HEK293 (cell line): ENCODE measurements around the gene BOD1.

Experiments used
- CTCF ChIA-PET: fragments of 350-600 bp; formaldehyde crosslinking; extraction: SDS; loops from one replicate; lab custom pipeline; 2021; ENCODE audit warnings: antibody characterized with exemption; lab: Yijun Ruan, JAX
- POLR2A ChIA-PET: fragments of 300-600 bp; formaldehyde crosslinking; extraction: SDS; loops from one replicate; lab custom pipeline; 2020; ENCODE audit warnings: antibody characterized with exemption, inconsistent platforms; lab: Yijun Ruan, JAX
- H3K27ac ChIP-seq: fragments of 200-500 bp; sonication (Bioruptor generic); 2 replicates; pipeline ENCODE4 v1.5.1; 2014; ENCODE audit warnings: low read depth, low read length, control low read depth, inconsistent platforms; ENCODE audit errors: extremely low read depth
- H3K36me3 ChIP-seq, 2 experiments: fragments of 200-500 bp in 1 of 2; sonication (Bioruptor generic) in 1 of 2; 1 replicate in 1 of 2; 2 replicates in 1 of 2; pipeline ENCODE4 v1.5.1; 2014 to 2017; ENCODE audit warnings: inconsistent platforms in 2 of 2, low read length in 2 of 2; ENCODE audit not compliant: control insufficient read depth in 2 of 2, insufficient read depth in 1 of 2
- H3K4me1 ChIP-seq: fragments of 200-500 bp; sonication (Bioruptor generic); 2 replicates; pipeline ENCODE4 v1.5.1; 2014; ENCODE audit warnings: mild to moderate bottlenecking, low read length, inconsistent platforms; ENCODE audit not compliant: control insufficient read depth, insufficient read depth
- H3K4me3 ChIP-seq: 2 replicates; pipeline ENCODE4 v1.5.1; 2011; ENCODE audit warnings: low read depth, mild to moderate bottlenecking, control low read depth, low read length, moderate library complexity
- H3K9me3 ChIP-seq: fragments of 200-500 bp; sonication (Bioruptor generic); 2 replicates; pipeline ENCODE4 v1.5.1; 2014; ENCODE audit warnings: low read depth, low read length, inconsistent platforms; ENCODE audit not compliant: control insufficient read depth, insufficient read depth
- CTCF ChIP-seq: fragments of 450-650 bp; formaldehyde crosslinking; IDR thresholded peaks from 2 replicates; pipeline ENCODE4 v1.5.1; 2016; ENCODE audit warnings: missing biosample characterization, missing genetic modification characterization
- EGR2 ChIP-seq: fragments of 450-650 bp; formaldehyde crosslinking; IDR thresholded peaks from 2 replicates; pipeline ENCODE4 v1.5.1; 2016; ENCODE audit warnings: low read depth, missing biosample characterization, missing genetic modification characterization
- GLI2 ChIP-seq: fragments of 450-650 bp; formaldehyde crosslinking; IDR thresholded peaks from 2 replicates; pipeline ENCODE4; 2017; ENCODE audit warnings: missing biosample characterization, missing genetic modification characterization, low read depth, borderline replicate concordance
- MYNN ChIP-seq: fragments of 450-650 bp; formaldehyde crosslinking; IDR thresholded peaks from 2 replicates; pipeline ENCODE4 v1.5.1; 2016; ENCODE audit warnings: missing biosample characterization, missing genetic modification characterization, borderline replicate concordance
- MZF1 ChIP-seq: fragments of 450-650 bp; formaldehyde crosslinking; IDR thresholded peaks from 2 replicates; pipeline ENCODE4 v1.5.1; 2017; ENCODE audit warnings: missing biosample characterization, missing genetic modification characterization, borderline replicate concordance
- SALL2 ChIP-seq: fragments of 450-650 bp; formaldehyde crosslinking; IDR thresholded peaks from 2 replicates; pipeline ENCODE4 v1.5.0; 2017; ENCODE audit warnings: missing biosample characterization, mild to moderate bottlenecking, missing genetic modification characterization, borderline replicate concordance
- ZBTB1 ChIP-seq: fragments of 450-650 bp; formaldehyde crosslinking; IDR thresholded peaks from 2 replicates; pipeline ENCODE4 v1.5.1; 2016; ENCODE audit warnings: missing biosample characterization, missing genetic modification characterization
- ZBTB21 ChIP-seq: fragments of 450-650 bp; formaldehyde crosslinking; IDR thresholded peaks from 2 replicates; pipeline ENCODE4 v1.5.1; 2017; ENCODE audit warnings: missing biosample characterization, missing genetic modification characterization
- ZBTB48 ChIP-seq: fragments of 450-650 bp; formaldehyde crosslinking; IDR thresholded peaks from 2 replicates; pipeline ENCODE4 v1.5.1; 2016; ENCODE audit warnings: missing biosample characterization, missing genetic modification characterization
- ZFHX2 ChIP-seq: fragments of 450-650 bp; formaldehyde crosslinking; conservative IDR thresholded peaks from 2 replicates; pipeline ENCODE4 v1.5.1; 2016; ENCODE audit warnings: missing biosample characterization, missing genetic modification characterization
- ZNF202 ChIP-seq: fragments of 450-650 bp; formaldehyde crosslinking; IDR thresholded peaks from 2 replicates; pipeline ENCODE4 v1.5.1; 2016; ENCODE audit warnings: missing biosample characterization, missing genetic modification characterization, borderline replicate concordance
- ZNF362 ChIP-seq: fragments of 450-650 bp; formaldehyde crosslinking; IDR thresholded peaks from 2 replicates; pipeline ENCODE4 v1.5.1; 2016; ENCODE audit warnings: missing biosample characterization, missing genetic modification characterization
- ZNF37A ChIP-seq: fragments of 450-650 bp; IDR thresholded peaks from 2 replicates; pipeline ENCODE4 v1.5.1; 2018; ENCODE audit warnings: missing biosample characterization, missing genetic modification characterization
- ZNF391 ChIP-seq: fragments of 450-650 bp; formaldehyde crosslinking; IDR thresholded peaks from 2 replicates; pipeline ENCODE4 v1.5.1; 2016; ENCODE audit warnings: low read depth, missing biosample characterization, missing genetic modification characterization, borderline replicate concordance
- ZNF394 ChIP-seq: fragments of 450-650 bp; formaldehyde crosslinking; IDR thresholded peaks from 2 replicates; pipeline ENCODE4 v1.5.1; 2016; ENCODE audit warnings: missing biosample characterization, missing genetic modification characterization, mild to moderate bottlenecking, moderate library complexity, borderline replicate concordance
- ZNF433 ChIP-seq: fragments of 450-650 bp; formaldehyde crosslinking; IDR thresholded peaks from 2 replicates; pipeline ENCODE4 v1.5.1; 2016; ENCODE audit warnings: missing biosample characterization, missing genetic modification characterization, low read depth
- ZNF501 ChIP-seq: fragments of 450-650 bp; formaldehyde crosslinking; IDR thresholded peaks from 2 replicates; pipeline ENCODE4 v1.5.1; 2016; ENCODE audit warnings: missing biosample characterization, missing genetic modification characterization
- ZNF510 ChIP-seq: fragments of 450-650 bp; formaldehyde crosslinking; IDR thresholded peaks from 2 replicates; pipeline ENCODE4 v1.5.1; 2018; ENCODE audit warnings: mild to moderate bottlenecking, missing genetic modification characterization, missing biosample characterization; ENCODE audit not compliant: insufficient replicate concordance
- ZNF521 ChIP-seq: fragments of 450-650 bp; formaldehyde crosslinking; IDR thresholded peaks from 2 replicates; pipeline ENCODE4 v1.5.1; 2017; ENCODE audit warnings: missing biosample characterization, mild to moderate bottlenecking, missing genetic modification characterization
- ZNF677 ChIP-seq: fragments of 450-650 bp; IDR thresholded peaks from 2 replicates; pipeline ENCODE4 v1.5.0; 2018; ENCODE audit warnings: missing biosample characterization, mild to moderate bottlenecking, missing genetic modification characterization, moderate library complexity
- ZNF692 ChIP-seq: fragments of 450-650 bp; formaldehyde crosslinking; IDR thresholded peaks from 2 replicates; pipeline ENCODE4 v1.5.1; 2016; ENCODE audit warnings: missing biosample characterization, missing genetic modification characterization
- ZNF747 ChIP-seq: fragments of 450-650 bp; formaldehyde crosslinking; IDR thresholded peaks from 2 replicates; pipeline ENCODE4 v1.5.1; 2016; ENCODE audit warnings: missing biosample characterization, missing genetic modification characterization
- ZNF830 ChIP-seq: fragments of 450-650 bp; IDR thresholded peaks from 2 replicates; pipeline ENCODE4 v1.5.0; 2018; ENCODE audit warnings: missing biosample characterization, missing genetic modification characterization, low read depth, mild to moderate bottlenecking, moderate library complexity
- ZNF843 ChIP-seq: fragments of 450-650 bp; formaldehyde crosslinking; IDR thresholded peaks from 2 replicates; pipeline ENCODE4 v1.5.1; 2016; ENCODE audit warnings: missing biosample characterization, missing genetic modification characterization
- ZSCAN23 ChIP-seq: fragments of 450-650 bp; formaldehyde crosslinking; IDR thresholded peaks from 2 replicates; pipeline ENCODE4 v1.5.1; 2016; ENCODE audit warnings: missing biosample characterization, missing genetic modification characterization
- TF ChIP-seq, protein P1 (sequence below): fragments of 450-650 bp; formaldehyde crosslinking; IDR thresholded peaks from 2 replicates; pipeline ENCODE4 v1.5.1; 2016; ENCODE audit warnings: missing biosample characterization, missing genetic modification characterization
- TF ChIP-seq, protein P2 (sequence below): fragments of 450-650 bp; formaldehyde crosslinking; optimal IDR thresholded peaks from 2 replicates; pipeline ENCODE3; 2016; ENCODE audit warnings: missing biosample characterization, mild to moderate bottlenecking, missing genetic modification characterization

Gene BOD1

GRCh38 chr5:173643964-173644363 lies 27.5 kb upstream of the BOD1 start:
- no peak for TF ChIP-seq MZF1 (tag by site-specific recombination)
- no peak for TF ChIP-seq ZNF747
- TF ChIP-seq ZNF433 (tag by site-specific recombination): no peak
- no peak for TF ChIP-seq ZBTB21 (tag by site-specific recombination)
- no peak for TF ChIP-seq ZNF362
- no peak for TF ChIP-seq ZNF843
- TF ChIP-seq ZNF510 (tag by site-specific recombination): no peak
- no peak for TF ChIP-seq ZNF677 (tag by site-specific recombination)
- TF ChIP-seq ZNF391: no peak
- TF ChIP-seq ZNF37A (tag by site-specific recombination): no peak
- 0 out of 2 replicates have a peak, but pooled peaks have one; percentile 11 for TF ChIP-seq EGR2
- TF ChIP-seq MYNN (tag by site-specific recombination): peak; percentile 81
- 0 out of 2 replicates have a peak, but pooled peaks have one; percentile 15 for TF ChIP-seq ZFHX2 (tag by site-specific recombination)
- TF ChIP-seq ZNF830 (tag by site-specific recombination): no peak
- TF ChIP-seq, protein P1, sequence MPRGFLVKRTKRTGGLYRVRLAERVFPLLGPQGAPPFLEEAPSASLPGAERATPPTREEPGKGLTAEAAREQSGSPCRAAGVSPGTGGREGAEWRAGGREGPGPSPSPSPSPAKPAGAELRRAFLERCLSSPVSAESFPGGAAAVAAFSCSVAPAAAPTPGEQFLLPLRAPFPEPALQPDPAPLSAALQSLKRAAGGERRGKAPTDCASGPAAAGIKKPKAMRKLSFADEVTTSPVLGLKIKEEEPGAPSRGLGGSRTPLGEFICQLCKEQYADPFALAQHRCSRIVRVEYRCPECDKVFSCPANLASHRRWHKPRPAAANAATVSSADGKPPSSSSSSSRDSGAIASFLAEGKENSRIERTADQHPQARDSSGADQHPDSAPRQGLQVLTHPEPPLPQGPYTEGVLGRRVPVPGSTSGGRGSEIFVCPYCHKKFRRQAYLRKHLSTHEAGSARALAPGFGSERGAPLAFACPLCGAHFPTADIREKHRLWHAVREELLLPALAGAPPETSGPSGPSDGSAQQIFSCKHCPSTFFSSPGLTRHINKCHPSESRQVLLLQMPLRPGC (tag by site-specific recombination): no peak
- no peak for TF ChIP-seq ZNF521 (tag by site-specific recombination)
- no peak for TF ChIP-seq ZNF202 (tag by site-specific recombination)
- Histone ChIP-seq H3K36me3 (no peaks in the 10 kb centered on the region), H3K4me3 (no peak overlapping the region), H3K9me3 (no peaks in the 10 kb centered on the region), H3K27ac (no peak overlapping the region), H3K4me1 (no peaks in the 10 kb centered on the region)
- POLR2A ChIA-PET: no interaction called here
- CTCF ChIA-PET: no interaction called here

DNA sequence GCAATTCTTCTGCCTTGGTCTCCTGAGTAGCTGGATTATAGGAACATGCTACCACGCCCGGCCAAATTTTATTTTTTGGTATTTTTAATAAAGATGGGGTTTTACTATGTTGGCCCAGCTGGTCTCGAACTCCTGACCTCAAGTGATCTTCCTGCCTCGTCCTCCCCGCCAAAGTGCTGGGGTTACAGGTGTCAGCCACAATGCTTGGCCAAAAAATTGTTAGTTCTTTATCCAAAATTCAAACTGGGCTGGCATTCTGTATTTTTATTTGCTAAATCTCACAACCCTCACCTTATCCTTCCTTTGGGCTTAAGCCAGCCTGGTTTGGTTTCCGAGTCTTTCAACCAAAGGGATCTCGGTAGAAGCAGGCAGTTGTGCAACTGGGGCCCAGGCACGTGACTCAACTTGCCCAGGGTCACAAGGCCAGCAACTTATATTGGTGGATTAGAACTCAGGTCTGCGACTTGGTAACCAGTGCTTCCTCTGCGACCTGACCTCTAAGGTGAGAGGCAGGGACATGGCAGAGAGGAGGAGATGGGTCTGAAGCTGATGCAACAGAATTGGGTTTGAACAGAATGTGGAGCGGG lies 26.5 kb upstream of the BOD1 start:
- Histone ChIP-seq H3K4me3 (no peak overlapping the region), H3K27ac (no peak overlapping the region), H3K36me3 (no peaks in the 10 kb centered on the region), H3K4me1 (no peaks in the 10 kb centered on the region), H3K9me3 (no peaks in the 10 kb centered on the region)
- ChIA-PET POLR2A (no interaction called here), CTCF (interaction anchor here (0.6 kb wide), 1 partner anchor 13 kb away, joined by 4 read pairs; no protein-coding TSS in a partner anchor)
- no peak for TF ChIP-seq GLI2 (tag by site-specific recombination)
- TF ChIP-seq ZBTB48 (tag by site-specific recombination): no peak
- TF ChIP-seq CTCF (tag by site-specific recombination): no peak
- TF ChIP-seq, protein P2, sequence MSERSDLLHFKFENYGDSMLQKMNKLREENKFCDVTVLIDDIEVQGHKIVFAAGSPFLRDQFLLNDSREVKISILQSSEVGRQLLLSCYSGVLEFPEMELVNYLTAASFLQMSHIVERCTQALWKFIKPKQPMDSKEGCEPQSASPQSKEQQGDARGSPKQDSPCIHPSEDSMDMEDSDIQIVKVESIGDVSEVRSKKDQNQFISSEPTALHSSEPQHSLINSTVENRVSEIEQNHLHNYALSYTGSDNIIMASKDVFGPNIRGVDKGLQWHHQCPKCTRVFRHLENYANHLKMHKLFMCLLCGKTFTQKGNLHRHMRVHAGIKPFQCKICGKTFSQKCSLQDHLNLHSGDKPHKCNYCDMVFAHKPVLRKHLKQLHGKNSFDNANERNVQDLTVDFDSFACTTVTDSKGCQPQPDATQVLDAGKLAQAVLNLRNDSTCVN (tag by site-specific recombination): no peak
- TF ChIP-seq ZNF692 (tag by site-specific recombination): no peak
- no peak for TF ChIP-seq ZBTB1 (tag by site-specific recombination)
- TF ChIP-seq ZNF394: no peak
- TF ChIP-seq ZSCAN23 (tag by site-specific recombination): no peak
- no peak for TF ChIP-seq ZNF501 (tag by site-specific recombination)
- TF ChIP-seq EGR2: no peak
- no peak for TF ChIP-seq SALL2
